Astrocyte (in vitro differentiated cells and primary cell): ENCODE data around the gene PSME1.

Source experiments
- EZH2 ChIP-seq: IDR thresholded peaks from 2 replicates; pipeline ENCODE4 v1.6.1; 2012; ENCODE audit warnings: mild to moderate bottlenecking, low read length, inconsistent platforms; ENCODE audit not compliant: insufficient read depth
- TF ChIP-seq, protein P1 (sequence below): IDR thresholded peaks from 2 replicates; pipeline ENCODE4 v1.5.1; 2011; ENCODE audit warnings: low read depth, mild to moderate bottlenecking, inconsistent platforms, low read length, moderate library complexity; ENCODE audit not compliant: insufficient read depth

DNA sequence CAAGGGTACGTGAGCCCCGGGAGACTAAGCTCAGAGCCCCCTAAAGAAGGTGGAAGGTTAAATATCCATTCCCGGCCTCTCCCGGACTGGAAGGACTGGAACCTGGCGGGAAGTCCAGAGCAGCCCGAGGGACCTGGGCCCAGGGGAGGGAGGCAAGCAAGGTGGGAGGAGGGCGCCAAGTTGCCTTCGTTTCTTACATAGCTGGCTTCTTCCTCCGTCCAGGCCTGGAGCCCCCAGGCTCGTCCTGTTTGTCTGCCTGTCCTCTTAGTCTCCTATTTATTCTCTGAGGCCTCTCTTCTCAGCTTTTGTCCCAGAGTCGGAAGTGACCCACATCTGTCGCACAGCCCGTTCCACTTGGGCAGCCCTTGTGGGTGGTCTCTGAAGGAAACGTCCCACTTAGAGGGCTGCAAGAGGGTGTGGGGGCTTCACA is 41.1 kb upstream of the PSME1 start:
- TF ChIP-seq, protein P1, sequence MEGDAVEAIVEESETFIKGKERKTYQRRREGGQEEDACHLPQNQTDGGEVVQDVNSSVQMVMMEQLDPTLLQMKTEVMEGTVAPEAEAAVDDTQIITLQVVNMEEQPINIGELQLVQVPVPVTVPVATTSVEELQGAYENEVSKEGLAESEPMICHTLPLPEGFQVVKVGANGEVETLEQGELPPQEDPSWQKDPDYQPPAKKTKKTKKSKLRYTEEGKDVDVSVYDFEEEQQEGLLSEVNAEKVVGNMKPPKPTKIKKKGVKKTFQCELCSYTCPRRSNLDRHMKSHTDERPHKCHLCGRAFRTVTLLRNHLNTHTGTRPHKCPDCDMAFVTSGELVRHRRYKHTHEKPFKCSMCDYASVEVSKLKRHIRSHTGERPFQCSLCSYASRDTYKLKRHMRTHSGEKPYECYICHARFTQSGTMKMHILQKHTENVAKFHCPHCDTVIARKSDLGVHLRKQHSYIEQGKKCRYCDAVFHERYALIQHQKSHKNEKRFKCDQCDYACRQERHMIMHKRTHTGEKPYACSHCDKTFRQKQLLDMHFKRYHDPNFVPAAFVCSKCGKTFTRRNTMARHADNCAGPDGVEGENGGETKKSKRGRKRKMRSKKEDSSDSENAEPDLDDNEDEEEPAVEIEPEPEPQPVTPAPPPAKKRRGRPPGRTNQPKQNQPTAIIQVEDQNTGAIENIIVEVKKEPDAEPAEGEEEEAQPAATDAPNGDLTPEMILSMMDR: no peak
- TF ChIP-seq EZH2: no peak
